Measurements from ENCODE around the gene ST6GALNAC1. TPM values are rescaled to one million over a fixed set of nuclear protein-coding genes. Genes with fewer than 3 reads are reported as not detected.
A peak's percentile ranks its signal among the peaks of the same experiment; 100 is the strongest.

Gene ST6GALNAC1
- total RNA-seq, 1 donor from 2014 or later, result 14.1 TPM

- Histone ChIP-seq H3K9me3 (no peaks in the 10 kb centered on the region), H3K36me3 (no peaks in the 10 kb centered on the region), H3K4me3 (no peak overlapping the region), H3K27ac (no peak overlapping the region), H3K4me1 (peaks cover 30% of the 10 kb centered on the region), H3K27me3 (no peaks in the 10 kb centered on the region)
- DNase-seq (peak; percentile 37), ATAC-seq (peak; percentile 53)
- no peak for TF ChIP-seq CTCF (IDR thresholded peaks at IDR 0.05)
- intact Hi-C loops (cut with DNase I), result no loop called here
Measured at GRCh38 chr17:76599694-76600460, 43.7 kb downstream of the ST6GALNAC1 start.

DNA sequence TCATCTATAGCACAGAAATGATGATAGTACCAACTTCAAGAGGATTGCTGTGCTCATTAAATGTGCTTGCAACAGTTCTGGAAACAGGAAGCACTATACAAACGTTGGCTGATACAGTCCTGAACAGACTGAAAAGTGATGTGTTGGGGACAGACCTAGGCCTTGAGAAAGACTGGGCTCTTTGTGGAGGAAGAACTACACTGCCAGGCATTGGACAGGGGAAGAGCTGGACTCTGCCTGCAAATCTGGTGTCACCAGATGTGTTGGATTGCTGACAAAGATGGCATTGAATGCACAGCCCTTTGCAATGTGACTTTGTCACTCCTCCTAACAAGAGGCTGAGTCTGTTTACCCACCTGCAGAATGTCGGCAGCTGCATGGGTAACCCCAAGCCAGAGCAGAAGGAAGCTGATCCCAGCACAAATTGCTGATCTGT lies 45.5 kb downstream of the ST6GALNAC1 start:
- TF ChIP-seq CTCF (IDR thresholded peaks at IDR 0.05), result no peak
- H3K27ac ChIP-seq, result no peak overlapping the region

GRCh38 chr17:76597156-76598003 lies 46.2 kb downstream of the ST6GALNAC1 start:
- peaks cover 30% of the 10 kb centered on the region for H3K4me1 ChIP-seq
- H3K27me3 ChIP-seq, result no peaks in the 10 kb centered on the region
- H3K4me3 ChIP-seq, result no peak overlapping the region
- ATAC-seq (peak; percentile 93), DNase-seq (peak; percentile 75)
- H3K27ac ChIP-seq, result no peak overlapping the region
- intact Hi-C loops (cut with DNase I), result no loop called here
- TF ChIP-seq CTCF (IDR thresholded peaks at IDR 0.05), result no peak
- H3K9me3 ChIP-seq, result no peaks in the 10 kb centered on the region
- no peaks in the 10 kb centered on the region for H3K36me3 ChIP-seq

More for the DNA sequence above, 45.5 kb downstream of the ST6GALNAC1 start:
- peaks cover 30% of the 10 kb centered on the region for H3K4me1 ChIP-seq
- H3K9me3 ChIP-seq, result no peaks in the 10 kb centered on the region
- intact Hi-C loops (cut with DNase I), result no loop called here
- no peaks in the 10 kb centered on the region for H3K27me3 ChIP-seq
- DNase-seq (no peak), ATAC-seq (peak; percentile 80)
- H3K4me3 ChIP-seq, result no peak overlapping the region
- no peaks in the 10 kb centered on the region for H3K36me3 ChIP-seq

DNA sequence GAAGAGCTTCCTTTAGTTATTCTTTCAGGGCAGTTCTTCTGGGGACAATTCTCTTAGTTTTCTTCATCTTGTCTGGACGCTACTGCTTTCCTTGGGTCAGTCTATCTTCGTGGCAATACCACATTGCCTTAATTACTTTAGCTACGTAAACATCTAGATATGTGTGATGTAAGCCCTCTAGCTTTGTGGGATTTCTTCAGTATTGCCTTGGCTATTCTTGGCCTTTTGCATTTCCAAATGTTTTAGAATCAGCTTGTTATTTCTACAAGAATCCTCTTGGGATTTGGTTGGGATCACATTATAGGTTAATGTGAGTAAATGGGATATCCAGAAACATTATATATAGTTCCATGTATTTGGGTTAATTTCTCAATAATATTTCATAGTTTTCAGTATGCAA lies 48.9 kb downstream of the ST6GALNAC1 start:
- no peak for ATAC-seq
- Histone ChIP-seq H3K27me3 (no peaks in the 10 kb centered on the region), H3K4me3 (no peak overlapping the region), H3K9me3 (no peaks in the 10 kb centered on the region), H3K27ac (no peak overlapping the region), H3K4me1 (peaks cover 13% of the 10 kb centered on the region), H3K36me3 (no peaks in the 10 kb centered on the region)
- no peak for TF ChIP-seq CTCF (IDR thresholded peaks at IDR 0.05)
- no peak for DNase-seq
- intact Hi-C loops (cut with DNase I), result no loop called here

GRCh38 chr17:76593959-76594358 lies 49.6 kb downstream of the ST6GALNAC1 start:
- H3K9me3 ChIP-seq, result no peaks in the 10 kb centered on the region
- no peak overlapping the region for H3K27ac ChIP-seq
- no peak for TF ChIP-seq CTCF (IDR thresholded peaks at IDR 0.05)
- ATAC-seq (no peak), DNase-seq (no peak)
- H3K4me3 ChIP-seq, result no peak overlapping the region
- no peaks in the 10 kb centered on the region for H3K27me3 ChIP-seq
- H3K36me3 ChIP-seq, result no peaks in the 10 kb centered on the region
- intact Hi-C loops (cut with DNase I), result no loop called here
- H3K4me1 ChIP-seq, result peaks cover 13% of the 10 kb centered on the region

Measured in upper lobe of right lung (tissue), 1 donor.